HEK293 (cell line): Measurements from ENCODE around the gene NANP.
"Not testable (repeated sequence)": the region's sequence is repeated elsewhere in the genome, so short reads cannot be mapped to it uniquely, and the experiment has no call there.

Experiments
- HOXC10 ChIP-seq: sonication (generic); formaldehyde crosslinking; IDR thresholded peaks from 2 replicates; pipeline ENCODE4 v1.8.1; 2023; ENCODE audit warnings: mild to moderate bottlenecking, missing genetic modification reagents
- INSM2 ChIP-seq: fragments of 450-650 bp; formaldehyde crosslinking; IDR thresholded peaks from 2 replicates; pipeline ENCODE4 v1.5.1; 2016; ENCODE audit warnings: missing biosample characterization, missing genetic modification characterization
- KLF16 ChIP-seq: fragments of 450-650 bp; formaldehyde crosslinking; IDR thresholded peaks from 2 replicates; pipeline ENCODE4 v1.5.1; 2017; ENCODE audit warnings: missing biosample characterization, missing genetic modification characterization
- MEIS1 ChIP-seq: sonication (generic); formaldehyde crosslinking; IDR thresholded peaks from 2 replicates; pipeline ENCODE4 v1.8.1; 2022; ENCODE audit warnings: missing genetic modification reagents, mild to moderate bottlenecking, borderline replicate concordance
- REST ChIP-seq: fragments of 450-650 bp; formaldehyde crosslinking; IDR thresholded peaks from 2 replicates; pipeline ENCODE4 v1.5.1; 2016; ENCODE audit warnings: missing biosample characterization, missing genetic modification characterization
- WT1 ChIP-seq: fragments of 450-650 bp; formaldehyde crosslinking; IDR thresholded peaks from 2 replicates; pipeline ENCODE4 v1.5.1; 2016; ENCODE audit warnings: missing biosample characterization, missing genetic modification characterization
- ZNF707 ChIP-seq: fragments of 450-650 bp; formaldehyde crosslinking; IDR thresholded peaks from 2 replicates; pipeline ENCODE4 v1.5.1; 2016; ENCODE audit warnings: missing biosample characterization, missing genetic modification characterization
- TF ChIP-seq, protein P1 (sequence below): fragments of 450-650 bp; formaldehyde crosslinking; IDR thresholded peaks from 2 replicates; pipeline ENCODE4 v1.5.1; 2016; ENCODE audit warnings: missing biosample characterization, missing genetic modification characterization
- TF ChIP-seq, protein P2 (sequence below): fragments of 450-650 bp; IDR thresholded peaks from 2 replicates; pipeline ENCODE4 v1.5.1; 2018; ENCODE audit warnings: missing biosample characterization, missing genetic modification characterization

- TF ChIP-seq ZNF707 (tag by site-specific recombination); HOXC10 (CRISPR knock-in tag); INSM2 (tag by site-specific recombination); WT1 (tag by site-specific recombination); MEIS1 (CRISPR knock-in tag); KLF16 (tag by site-specific recombination); REST: not testable (repeated sequence)
- TF ChIP-seq, protein P1, sequence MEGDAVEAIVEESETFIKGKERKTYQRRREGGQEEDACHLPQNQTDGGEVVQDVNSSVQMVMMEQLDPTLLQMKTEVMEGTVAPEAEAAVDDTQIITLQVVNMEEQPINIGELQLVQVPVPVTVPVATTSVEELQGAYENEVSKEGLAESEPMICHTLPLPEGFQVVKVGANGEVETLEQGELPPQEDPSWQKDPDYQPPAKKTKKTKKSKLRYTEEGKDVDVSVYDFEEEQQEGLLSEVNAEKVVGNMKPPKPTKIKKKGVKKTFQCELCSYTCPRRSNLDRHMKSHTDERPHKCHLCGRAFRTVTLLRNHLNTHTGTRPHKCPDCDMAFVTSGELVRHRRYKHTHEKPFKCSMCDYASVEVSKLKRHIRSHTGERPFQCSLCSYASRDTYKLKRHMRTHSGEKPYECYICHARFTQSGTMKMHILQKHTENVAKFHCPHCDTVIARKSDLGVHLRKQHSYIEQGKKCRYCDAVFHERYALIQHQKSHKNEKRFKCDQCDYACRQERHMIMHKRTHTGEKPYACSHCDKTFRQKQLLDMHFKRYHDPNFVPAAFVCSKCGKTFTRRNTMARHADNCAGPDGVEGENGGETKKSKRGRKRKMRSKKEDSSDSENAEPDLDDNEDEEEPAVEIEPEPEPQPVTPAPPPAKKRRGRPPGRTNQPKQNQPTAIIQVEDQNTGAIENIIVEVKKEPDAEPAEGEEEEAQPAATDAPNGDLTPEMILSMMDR (tag by site-specific recombination), result not testable (repeated sequence)
- TF ChIP-seq, protein P2, sequence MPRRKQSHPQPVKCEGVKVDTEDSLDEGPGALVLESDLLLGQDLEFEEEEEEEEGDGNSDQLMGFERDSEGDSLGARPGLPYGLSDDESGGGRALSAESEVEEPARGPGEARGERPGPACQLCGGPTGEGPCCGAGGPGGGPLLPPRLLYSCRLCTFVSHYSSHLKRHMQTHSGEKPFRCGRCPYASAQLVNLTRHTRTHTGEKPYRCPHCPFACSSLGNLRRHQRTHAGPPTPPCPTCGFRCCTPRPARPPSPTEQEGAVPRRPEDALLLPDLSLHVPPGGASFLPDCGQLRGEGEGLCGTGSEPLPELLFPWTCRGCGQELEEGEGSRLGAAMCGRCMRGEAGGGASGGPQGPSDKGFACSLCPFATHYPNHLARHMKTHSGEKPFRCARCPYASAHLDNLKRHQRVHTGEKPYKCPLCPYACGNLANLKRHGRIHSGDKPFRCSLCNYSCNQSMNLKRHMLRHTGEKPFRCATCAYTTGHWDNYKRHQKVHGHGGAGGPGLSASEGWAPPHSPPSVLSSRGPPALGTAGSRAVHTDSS (tag by site-specific recombination), result not testable (repeated sequence)
Measured at GRCh38 chr20:25602191-25602913, 21.5 kb downstream of the NANP start.
